B cell (primary cell): Measurements from ENCODE around the gene LGI4. TPM values are rescaled to one million over a fixed set of nuclear protein-coding genes. Genes with fewer than 3 reads are reported as not detected.
A peak's percentile ranks its signal among the peaks of the same experiment; 100 is the strongest.

Experiments
- ATAC-seq: fragments of 200-7000 bp; cut with Tn5 transposase; one replicate; pipeline ENCODE4 v1.10.0; 2021; ENCODE audit warnings: low read depth, mild to moderate bottlenecking, moderate number of reproducible peaks, moderate library complexity
- CTCF ChIA-PET: fragments of 350-600 bp; sonication (Branson Sonifier 250); formaldehyde crosslinking; loops from one replicate; lab custom pipeline; 2021; ENCODE audit warnings: antibody characterized with exemption, inconsistent platforms; lab: Charles Lee
- POLR2A ChIA-PET: fragments of 350-600 bp; sonication (Branson Sonifier 250); formaldehyde crosslinking; loops from one replicate; lab custom pipeline; 2021; ENCODE audit warnings: antibody characterized with exemption; lab: Charles Lee
- DNase-seq: peaks from one replicate; pipeline ENCODE4 v3.0.0; 2013
- H2AFZ ChIP-seq: 2 replicates; pipeline ENCODE4 v1.6.1; 2012; ENCODE audit warnings: mild to moderate bottlenecking, low read depth, low read length; ENCODE audit not compliant: insufficient read depth, poor library complexity, severe bottlenecking
- H3K27ac ChIP-seq, 2 donors: 1 replicate in 1 of 2; 2 replicates in 1 of 2; pipeline ENCODE4 v1.5.1; 2012 to 2013; ENCODE audit warnings: low read length in 2 of 2, mild to moderate bottlenecking in 2 of 2, moderate library complexity in 1 of 2
- H3K27me3 ChIP-seq, 4 experiments: fragments of 200-600 bp in 1 of 4; sonication (generic) in 1 of 4; replicated peaks in 1 of 4; 1 replicate in 2 of 4; 2 replicates in 2 of 4; pipeline versions ENCODE4 v1.6.1 to v1.7.0; 2013 to 2016; ENCODE audit warnings: low read length in 3 of 4, mild to moderate bottlenecking in 2 of 4, mixed read lengths in 1 of 4, moderate library complexity in 1 of 4; ENCODE audit not compliant: insufficient read depth in 4 of 4, control insufficient read depth in 3 of 4; ENCODE audit errors: control extremely low read depth in 1 of 4
- H3K36me3 ChIP-seq, 2 experiments: replicated peaks in 1 of 2; 1 replicate in 1 of 2; 2 replicates in 1 of 2; pipeline versions ENCODE4 v1.6.1 to v1.7.1; 2013; ENCODE audit warnings: low read length in 1 of 2; ENCODE audit not compliant: insufficient read depth in 2 of 2, control insufficient read depth in 1 of 2; ENCODE audit errors: control extremely low read depth in 1 of 2, extremely low read depth in 1 of 2
- H3K4me1 ChIP-seq, 2 donors: fragments of 200-600 bp in 1 of 2; sonication (generic) in 1 of 2; 1 replicate in 1 of 2; 2 replicates in 1 of 2; pipeline versions ENCODE4 v1.5.1 to v1.6.1; 2013 to 2017; ENCODE audit warnings: low read length in 2 of 2; ENCODE audit not compliant: control insufficient read depth in 2 of 2, insufficient read depth in 2 of 2
- H3K4me2 ChIP-seq: replicated peaks from 2 replicates; pipeline ENCODE3; 2012; ENCODE audit warnings: mild to moderate bottlenecking, low read depth, low read length; ENCODE audit not compliant: poor library complexity, severe bottlenecking
- H3K4me3 ChIP-seq, 5 experiments: fragments of 200-600 bp in 1 of 5; sonication (generic) in 1 of 5; 1 replicate in 3 of 5; 2 replicates in 2 of 5; pipeline versions ENCODE4 v1.5.1 to v1.7.0; 2011 to 2016; ENCODE audit warnings: low read length in 4 of 5, mild to moderate bottlenecking in 4 of 5, low read depth in 2 of 5, control low read depth in 1 of 5, moderate library complexity in 1 of 5; ENCODE audit not compliant: insufficient read depth in 1 of 5; ENCODE audit errors: control extremely low read depth in 1 of 5, extremely low read depth in 1 of 5
- H3K79me2 ChIP-seq: fragments of 200-600 bp; sonication (generic); one replicate; pipeline ENCODE4 v1.6.0; 2016; ENCODE audit warnings: low read length; ENCODE audit not compliant: control insufficient read depth, insufficient read depth
- H3K9ac ChIP-seq: fragments of 200-600 bp; sonication (generic); 2 replicates; pipeline ENCODE4 v1.6.1; 2017; ENCODE audit warnings: mild to moderate bottlenecking, low read length, moderate library complexity
- H3K9me3 ChIP-seq, 3 donors: one replicate each; pipeline versions ENCODE4 v1.6.1 to v1.7.1; 2013; ENCODE audit warnings: low read length in 2 of 3; ENCODE audit not compliant: control insufficient read depth in 2 of 3, insufficient read depth in 1 of 3; ENCODE audit errors: control extremely low read depth in 1 of 3
- H4K20me1 ChIP-seq: 2 replicates; pipeline ENCODE4 v1.6.0; 2012; ENCODE audit warnings: mild to moderate bottlenecking, low read length; ENCODE audit not compliant: insufficient read depth, control insufficient read depth, poor library complexity, severe bottlenecking
- H3K27ac Mint-ChIP-seq: one replicate; pipeline ENCODE4 v1.8.0; 2021; ENCODE audit warnings: mixed read lengths
- H3K27me3 Mint-ChIP-seq: one replicate; pipeline ENCODE4 v1.8.0; 2021; ENCODE audit warnings: mixed read lengths
- H3K4me1 Mint-ChIP-seq: one replicate; pipeline ENCODE4 v1.8.0; 2021; ENCODE audit warnings: mixed read lengths
- H3K4me3 Mint-ChIP-seq: one replicate; pipeline ENCODE4 v1.8.0; 2021; ENCODE audit warnings: mixed read lengths
- H3K9me3 Mint-ChIP-seq: one replicate; pipeline ENCODE4 v1.8.0; 2022; ENCODE audit warnings: mixed read lengths; ENCODE audit not compliant: insufficient read depth
- EZH2 ChIP-seq: IDR thresholded peaks from 2 replicates; pipeline ENCODE4 v1.6.1; 2012; ENCODE audit warnings: borderline replicate concordance, low read depth, mild to moderate bottlenecking, moderate library complexity, low read length; ENCODE audit not compliant: insufficient read depth, poor library complexity, severe bottlenecking
- WGBS: methylation state at CpG from one replicate; pipeline ENCODE4 v1.1.5; 2013; ENCODE audit warnings: missing lambda C conversion rate; ENCODE audit not compliant: insufficient coverage; 5-methylcytosine and 5-hydroxymethylcytosine counted together
- intact Hi-C: fragments of 100-400 bp; cut with micrococcal nuclease; formaldehyde crosslinking; loops from one replicate; pipeline ENCODE4 v1.10.0; 2022
- polyA plus RNA-seq: library from polyadenylated mRNA; depleted of rRNA; stranded (reverse); fragments of >200 nt; gene quantifications from 2 replicates; pipeline ENCODE4 v1.2.3, GENCODE V29; 2012
- total RNA-seq, 2 donors: library from RNA; stranded (reverse); fragments of 120-200 nt in 1 of 2; gene quantifications; 1 replicate in 1 of 2; 2 replicates in 1 of 2; pipeline versions ENCODE4 v1.2.3 to v1.2.4, GENCODE V29; 2013 to 2022
- TF ChIP-seq, protein P1 (sequence below): fragments of 200-600 bp; IDR thresholded peaks from one replicate; pipeline ENCODE4 v1.8.0; 2022; ENCODE audit warnings: antibody characterized with exemption, mild to moderate bottlenecking

LGI4 gene
- total and polyA plus RNA-seq, 2 donors (not counting 1 experiment from before 2014, with no cell fraction given): 0.40 to 0.59 TPM

DNA sequence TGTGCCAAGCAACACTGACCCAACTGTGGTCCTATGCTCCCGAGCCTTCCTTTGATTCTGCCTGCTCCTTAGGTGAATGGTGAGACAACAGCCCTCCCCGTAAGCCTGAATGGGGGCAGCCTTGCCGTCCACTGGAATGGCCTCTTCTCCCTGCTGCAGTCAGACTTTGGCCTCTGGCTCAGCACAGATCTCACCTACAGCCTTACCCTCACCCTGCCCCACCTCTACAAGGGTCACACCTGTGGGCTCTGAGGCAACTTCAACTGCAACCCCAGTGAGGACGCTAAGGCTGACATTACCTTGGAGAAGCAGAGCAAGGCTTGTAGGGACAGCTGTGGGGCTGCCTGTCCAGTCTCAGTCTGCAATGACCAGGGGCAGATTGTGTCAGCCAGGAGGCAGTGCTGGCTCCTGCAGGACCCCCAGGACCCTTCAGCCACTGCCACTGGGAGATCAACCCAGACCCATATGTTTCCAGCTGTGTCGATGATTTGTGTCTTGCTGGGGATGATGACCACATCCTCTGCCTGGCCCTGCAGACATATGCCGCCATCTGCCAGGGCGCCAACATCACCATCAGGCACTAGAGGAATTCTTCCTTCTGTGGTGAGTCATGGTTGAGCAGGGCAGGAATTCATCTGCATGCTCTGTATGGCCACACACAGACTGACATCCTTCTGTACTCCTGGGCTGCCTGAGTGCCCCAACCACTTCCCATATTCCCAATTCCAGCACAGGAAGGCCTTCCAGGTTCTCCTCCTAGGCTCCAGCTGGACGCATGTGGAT is 46.5 kb downstream of the LGI4 start:
- no peak for ATAC-seq
- Histone ChIP-seq H3K79me2 (no peaks in the 10 kb centered on the region), H3K27ac (peak overlapping the region in 1 of 2 donors; percentile 90), H3K4me3 (no peak overlapping the region), H4K20me1 (no peaks in the 10 kb centered on the region), H3K4me2 (peak overlapping the region; percentile 37), H3K9me3 (no peaks in the 10 kb centered on the region), H3K36me3 (no peaks in the 10 kb centered on the region), H2AFZ (no peak overlapping the region), H3K4me1 (peaks cover 74% of the 10 kb centered on the region in 2 donors), H3K9ac (no peak overlapping the region), H3K27me3 (no peaks in the 10 kb centered on the region)
- peaks cover 62% of the 10 kb centered on the region for H3K4me1 Mint-ChIP-seq
- H3K4me3 Mint-ChIP-seq: no peak overlapping the region
- CTCF ChIA-PET: interaction anchor here (1.1 to 14.9 kb wide), 4 partner anchors 18 to 44 kb away, joined by 3 to 192 read pairs (median 5); no protein-coding TSS in a partner anchor
- H3K27ac Mint-ChIP-seq: peak overlapping the region; percentile 83
- WGBS: 98% methylated on average over 4 of the region's 8 CpGs
- POLR2A ChIA-PET: no interaction called here
- TF ChIP-seq, protein P1, sequence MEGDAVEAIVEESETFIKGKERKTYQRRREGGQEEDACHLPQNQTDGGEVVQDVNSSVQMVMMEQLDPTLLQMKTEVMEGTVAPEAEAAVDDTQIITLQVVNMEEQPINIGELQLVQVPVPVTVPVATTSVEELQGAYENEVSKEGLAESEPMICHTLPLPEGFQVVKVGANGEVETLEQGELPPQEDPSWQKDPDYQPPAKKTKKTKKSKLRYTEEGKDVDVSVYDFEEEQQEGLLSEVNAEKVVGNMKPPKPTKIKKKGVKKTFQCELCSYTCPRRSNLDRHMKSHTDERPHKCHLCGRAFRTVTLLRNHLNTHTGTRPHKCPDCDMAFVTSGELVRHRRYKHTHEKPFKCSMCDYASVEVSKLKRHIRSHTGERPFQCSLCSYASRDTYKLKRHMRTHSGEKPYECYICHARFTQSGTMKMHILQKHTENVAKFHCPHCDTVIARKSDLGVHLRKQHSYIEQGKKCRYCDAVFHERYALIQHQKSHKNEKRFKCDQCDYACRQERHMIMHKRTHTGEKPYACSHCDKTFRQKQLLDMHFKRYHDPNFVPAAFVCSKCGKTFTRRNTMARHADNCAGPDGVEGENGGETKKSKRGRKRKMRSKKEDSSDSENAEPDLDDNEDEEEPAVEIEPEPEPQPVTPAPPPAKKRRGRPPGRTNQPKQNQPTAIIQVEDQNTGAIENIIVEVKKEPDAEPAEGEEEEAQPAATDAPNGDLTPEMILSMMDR: no peak
- TF ChIP-seq EZH2: no peak
- DNase-seq: no peak
- intact Hi-C loops: loop anchor here (5.0 kb wide), 1 partner anchor 34 kb away; no protein-coding TSS in a partner anchor
- H3K9me3 Mint-ChIP-seq: no peaks in the 10 kb centered on the region
- H3K27me3 Mint-ChIP-seq: no peaks in the 10 kb centered on the region

GRCh38 chr19:35087393-35087792 is 47.5 kb downstream of the LGI4 start:
- Histone ChIP-seq H3K9me3 (no peaks in the 10 kb centered on the region), H3K27me3 (no peaks in the 10 kb centered on the region), H3K79me2 (no peaks in the 10 kb centered on the region), H4K20me1 (no peaks in the 10 kb centered on the region), H3K36me3 (no peaks in the 10 kb centered on the region), H3K27ac (peak overlapping the region; percentile 90 to 92), H3K9ac (no peak overlapping the region), H3K4me3 (no peak overlapping the region), H3K4me2 (peak overlapping the region; percentile 62), H2AFZ (no peak overlapping the region), H3K4me1 (peaks cover 83% of the 10 kb centered on the region in 2 donors)
- Mint-ChIP-seq H3K4me1 (peaks cover 71% of the 10 kb centered on the region), H3K4me3 (peak overlapping the region; percentile 26), H3K27ac (peak overlapping the region; percentile 91), H3K9me3 (no peaks in the 10 kb centered on the region), H3K27me3 (no peaks in the 10 kb centered on the region)
- ChIA-PET CTCF (interaction anchor here (0.6 to 14.9 kb wide), 8 partner anchors 10 to 408 kb away, joined by 3 to 192 read pairs (median 5); no protein-coding TSS in a partner anchor), POLR2A (no interaction called here)
- TF ChIP-seq, protein P1: no peak
- TF ChIP-seq EZH2: no peak
- intact Hi-C loops: loop anchor here (5.0 kb wide), 1 partner anchor 35 kb away; no protein-coding TSS in a partner anchor
- DNase-seq: no peak
- ATAC-seq: no peak
